ENCODE results near the gene EML4. TPM values are rescaled to one million over a fixed set of nuclear protein-coding genes. Genes with fewer than 3 reads are reported as not detected.

The EML4 gene
- total and polyA plus RNA-seq, 10 of the 15 experiments (the other 5 are each of a cell fraction or from before 2014, with no cell fraction given): 23.1 to 91.3 (median 77.4) TPM

DNA sequence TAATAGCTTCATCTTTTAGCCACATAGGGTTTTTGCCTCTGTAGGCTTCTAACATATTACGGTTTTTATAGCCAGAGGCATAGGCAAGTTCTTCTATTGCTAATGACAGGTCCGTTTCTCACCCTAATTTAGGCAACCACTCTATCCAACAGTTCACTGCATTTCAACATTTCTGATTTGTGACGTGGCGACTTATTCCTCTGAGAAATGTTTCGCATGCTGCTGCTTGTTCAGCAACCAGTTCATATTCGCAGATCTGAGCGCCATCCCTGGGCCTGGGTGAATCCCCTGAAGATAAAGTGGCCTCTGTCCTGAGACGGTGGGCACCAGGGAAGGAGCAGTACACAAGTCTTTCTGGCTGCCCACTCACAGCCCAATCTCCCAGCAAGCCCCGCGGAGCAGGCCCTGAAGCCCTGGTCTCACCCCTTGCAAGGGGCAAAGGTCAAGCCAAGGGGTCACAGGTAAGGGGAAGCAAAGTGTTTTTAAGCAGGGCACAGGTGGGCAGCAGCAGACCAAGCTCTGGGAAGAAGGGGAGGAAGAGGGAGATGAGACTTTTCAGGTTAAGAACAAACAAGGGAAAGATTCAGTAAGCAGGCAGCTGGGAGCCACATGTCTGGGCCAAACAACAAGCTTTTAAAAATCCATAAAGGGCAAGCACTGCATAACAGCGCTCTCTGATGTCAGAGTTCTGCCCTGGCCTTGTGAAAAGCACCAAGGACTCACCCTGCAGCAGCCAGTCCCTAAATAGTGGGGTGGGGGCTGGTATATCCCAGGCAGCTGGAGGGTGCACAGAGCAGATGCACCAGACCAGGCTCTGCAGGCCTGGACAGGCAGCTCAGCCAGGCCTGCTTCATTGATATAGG is 202.7 kb downstream of the EML4 start (continued):
- no peak for TF ChIP-seq ZNF274 (IDR thresholded peaks at IDR 0.05; ENCODE audit: insufficient read depth, insufficient read length)
- TF ChIP-seq MEF2B (IDR thresholded peaks at IDR 0.05; ENCODE audit: partially characterized antibody, poor library complexity, severe bottlenecking): no peak
- no peak for TF ChIP-seq EZH2 (IDR thresholded peaks at IDR 0.05; ENCODE audit: borderline replicate concordance, control insufficient read depth, low read depth, low read length)
- TF ChIP-seq TCF12 (IDR thresholded peaks at IDR 0.05; ENCODE audit: low read depth, low read length): no peak
- TF ChIP-seq IRF4 (IDR thresholded peaks at IDR 0.05; ENCODE audit: low read depth, low read length): no peak
- no peak for TF ChIP-seq ASH2L (IDR thresholded peaks at IDR 0.05; ENCODE audit: borderline replicate concordance, low read depth)
- no peak for TF ChIP-seq ZSCAN29 (IDR thresholded peaks at IDR 0.05)
- no peak for TF ChIP-seq ZNF217 (IDR thresholded peaks at IDR 0.05)

DNA sequence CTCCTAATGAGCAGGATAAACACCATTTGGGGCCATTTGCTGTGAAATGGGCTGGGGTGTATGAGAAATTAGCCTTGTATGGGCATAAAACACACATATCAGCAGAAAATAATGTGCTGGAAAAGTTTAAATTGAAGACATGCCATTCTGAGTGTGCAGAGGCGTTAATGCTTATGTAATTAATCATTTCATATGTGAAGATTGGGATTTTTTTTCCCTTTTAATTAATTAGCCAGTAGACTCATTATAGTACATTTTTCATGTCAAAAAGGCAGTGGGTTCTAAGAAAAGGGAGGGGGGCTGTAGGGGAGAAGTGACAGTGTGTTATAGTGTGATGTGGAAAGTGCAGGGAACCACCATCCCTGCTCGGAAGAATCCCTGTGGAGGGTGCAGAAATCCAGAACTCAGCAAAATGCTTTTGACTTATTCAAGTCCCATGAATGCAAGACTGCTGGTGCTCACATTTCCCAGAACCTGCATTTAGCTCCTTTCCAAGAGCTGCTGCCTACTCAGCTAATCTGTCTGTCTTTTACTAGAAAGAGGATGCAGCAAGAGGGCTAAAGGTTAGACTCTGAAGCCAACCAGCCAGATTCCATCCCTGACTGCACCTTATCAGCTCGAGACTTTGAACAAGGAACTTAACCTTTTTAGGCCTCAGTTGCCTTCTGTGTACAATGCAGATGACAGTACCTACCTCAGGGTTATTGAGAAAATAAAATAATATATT is 203.5 kb downstream of the EML4 start:
- DNase-seq (ENCODE audit: low read depth, low spot score): no peak
- no peaks in the 10 kb centered on the region for H3K9me3 ChIP-seq (replicated peaks; ENCODE audit: control insufficient read depth, insufficient read depth, low read length)
- intact Hi-C loops (cut with micrococcal nuclease; ENCODE audit: unreplicated experiment): no loop called here
- BruUV-seq (replicated peaks): no TSS peak
- H3K4me2 ChIP-seq (ENCODE audit: control insufficient read depth, insufficient read depth): no peak overlapping the region
- WGBS (ENCODE audit: insufficient coverage, insufficient replicate concordance, low lambda C conversion rate, missing lambda C conversion rate): 23% methylated on average over 3 of the region's 3 CpGs
- H3K27ac ChIP-seq (ENCODE audit: control insufficient read depth, insufficient read depth): no peak overlapping the region
- TF ChIP-seq POLR2AphosphoS5 (IDR thresholded peaks at IDR 0.05; ENCODE audit: low read length) (no peak), NKRF (conservative IDR thresholded peaks at IDR 0.05) (no peak), RBBP5 (conservative IDR thresholded peaks at IDR 0.05) (no peak), ZNF622 (IDR thresholded peaks at IDR 0.05) (no peak), SREBF1 (IDR thresholded peaks at IDR 0.05; ENCODE audit: low read length) (no peak)
- TF ChIP-seq, protein P1, sequence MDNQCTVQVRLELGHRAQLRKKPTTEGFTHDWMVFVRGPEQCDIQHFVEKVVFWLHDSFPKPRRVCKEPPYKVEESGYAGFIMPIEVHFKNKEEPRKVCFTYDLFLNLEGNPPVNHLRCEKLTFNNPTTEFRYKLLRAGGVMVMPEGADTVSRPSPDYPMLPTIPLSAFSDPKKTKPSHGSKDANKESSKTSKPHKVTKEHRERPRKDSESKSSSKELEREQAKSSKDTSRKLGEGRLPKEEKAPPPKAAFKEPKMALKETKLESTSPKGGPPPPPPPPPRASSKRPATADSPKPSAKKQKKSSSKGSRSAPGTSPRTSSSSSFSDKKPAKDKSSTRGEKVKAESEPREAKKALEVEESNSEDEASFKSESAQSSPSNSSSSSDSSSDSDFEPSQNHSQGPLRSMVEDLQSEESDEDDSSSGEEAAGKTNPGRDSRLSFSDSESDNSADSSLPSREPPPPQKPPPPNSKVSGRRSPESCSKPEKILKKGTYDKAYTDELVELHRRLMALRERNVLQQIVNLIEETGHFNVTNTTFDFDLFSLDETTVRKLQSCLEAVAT (IDR thresholded peaks at IDR 0.05): no peak
- no peaks in the 10 kb centered on the region for H4K20me1 ChIP-seq (ENCODE audit: control insufficient read depth, insufficient read depth)
- no peaks in the 10 kb centered on the region for H3K27me3 ChIP-seq (replicated peaks in 1 of 2; ENCODE audit: control insufficient read depth in 2 of 2, insufficient read depth in 2 of 2, low read length in 1 of 2)
- H2AFZ ChIP-seq (ENCODE audit: control insufficient read depth, low read depth, low read length): no peak overlapping the region
- no peak overlapping the region for H3K4me3 ChIP-seq
- ChIA-PET CTCF (interaction anchor here (0.7 to 1.2 kb wide), 2 partner anchors 28 to 285 kb away, joined by 3 to 4 read pairs; no protein-coding TSS in a partner anchor), POLR2A (interaction anchor here (0.7 kb wide), 2 partner anchors 12 to 267 kb away, joined by 3 to 4 read pairs; no protein-coding TSS in a partner anchor), RAD21 (ENCODE audit: unreplicated experiment) (no interaction called here), SMC1A (ENCODE audit: uncharacterized antibody, unreplicated experiment) (no interaction called here)
- H3K9ac ChIP-seq (ENCODE audit: control insufficient read depth, insufficient read depth, low read length): no peak overlapping the region
- ATAC-seq: no peak
- no peaks in the 10 kb centered on the region for H3K79me2 ChIP-seq (ENCODE audit: control insufficient read depth, insufficient read depth, low read length)
- H3K36me3 ChIP-seq (ENCODE audit: control insufficient read depth in 2 of 2, insufficient read depth in 2 of 2, low read length in 1 of 2): no peaks in the 10 kb centered on the region
- FAIRE-seq: no peak
- no peaks in the 10 kb centered on the region for H3K4me1 ChIP-seq (ENCODE audit: control insufficient read depth, insufficient read depth, low read length)
- in situ Hi-C loops (cut with MboI): no loop called here
